Esophagus muscularis mucosa (tissue), 4 donors: ENCODE data around the gene ZNF777. TPM values are rescaled to one million over a fixed set of nuclear protein-coding genes. Genes with fewer than 3 reads are reported as not detected.
A peak's percentile ranks its signal among the peaks of the same experiment; 100 is the strongest.

Experiments used
- DNase-seq: peaks from one replicate; pipeline ENCODE4 v3.0.0-alpha.2; 2017; ENCODE audit errors: extremely low spot score
- H3K27ac ChIP-seq, 4 donors: fragments of 200-600 bp; sonication (generic); replicated peaks in 1 of 4; 1 replicate in 3 of 4; 2 replicates in 1 of 4; pipeline ENCODE4 v1.5.1; 2016 to 2019; ENCODE audit warnings: mild to moderate bottlenecking in 1 of 4
- H3K27me3 ChIP-seq, 4 donors: fragments of 200-600 bp; sonication (generic); one replicate each; pipeline versions ENCODE4 v1.5.1 to v1.6.0; 2016 to 2019
- H3K36me3 ChIP-seq, 4 donors: fragments of 200-600 bp; sonication (generic); one replicate each; pipeline ENCODE4 v1.5.1; 2016 to 2019
- H3K4me1 ChIP-seq, 4 donors: fragments of 200-600 bp; sonication (generic); one replicate each; pipeline ENCODE4 v1.5.1; 2016 to 2019
- H3K4me3 ChIP-seq, 4 donors: fragments of 200-600 bp; sonication (generic); 1 replicate in 2 of 4; 2 replicates in 2 of 4; pipeline ENCODE4 v1.5.1; 2016 to 2019; ENCODE audit warnings: mild to moderate bottlenecking in 4 of 4, moderate library complexity in 1 of 4
- H3K9me3 ChIP-seq, 4 donors: fragments of 200-600 bp; sonication (generic); 1 replicate in 3 of 4; 2 replicates in 1 of 4; pipeline ENCODE4 v1.5.1; 2016 to 2019
- CTCF ChIP-seq, 3 experiments: fragments of 200-600 bp in 2 of 3; fragments of 450-650 bp in 1 of 3; sonication (generic) in 2 of 3; IDR thresholded peaks; one replicate each; pipeline ENCODE4 v1.5.1; 2017 to 2019; ENCODE audit warnings: antibody characterized with exemption in 3 of 3, mild to moderate bottlenecking in 2 of 3, moderate library complexity in 1 of 3
- EP300 ChIP-seq: sonication (generic); formaldehyde crosslinking; IDR thresholded peaks from one replicate; pipeline ENCODE4 v1.6.1; 2017; ENCODE audit warnings: antibody characterized with exemption
- POLR2A ChIP-seq: fragments of 450-650 bp; IDR thresholded peaks from one replicate; pipeline ENCODE4 v1.6.1; 2017; ENCODE audit warnings: antibody characterized with exemption, moderate library complexity, mild to moderate bottlenecking, low read depth
- POLR2AphosphoS5 ChIP-seq, 2 donors: sonication (generic); formaldehyde crosslinking; IDR thresholded peaks; one replicate each; pipeline ENCODE4 v1.6.1; 2017; ENCODE audit warnings: antibody characterized with exemption in 2 of 2
- WGBS: methylation state at CpG from one replicate; pipeline ENCODE4 v1.1.5; 2018; 5-methylcytosine and 5-hydroxymethylcytosine counted together
- intact Hi-C: fragments of 100-400 bp; cut with DNase I; formaldehyde crosslinking; loops from one replicate; pipeline ENCODE4 v1.15.1; 2023
- total RNA-seq, 4 donors: library from RNA; depleted of rRNA; stranded (reverse); fragments of >200 nt; gene quantifications; one replicate each; pipeline versions ENCODE4 v1.1.0 to v1.2.1, GENCODE V29; 2016

Gene ZNF777
- total RNA-seq, 4 donors from 2014 or later: 6.6 to 17.4 (median 13.7) TPM

DNA sequence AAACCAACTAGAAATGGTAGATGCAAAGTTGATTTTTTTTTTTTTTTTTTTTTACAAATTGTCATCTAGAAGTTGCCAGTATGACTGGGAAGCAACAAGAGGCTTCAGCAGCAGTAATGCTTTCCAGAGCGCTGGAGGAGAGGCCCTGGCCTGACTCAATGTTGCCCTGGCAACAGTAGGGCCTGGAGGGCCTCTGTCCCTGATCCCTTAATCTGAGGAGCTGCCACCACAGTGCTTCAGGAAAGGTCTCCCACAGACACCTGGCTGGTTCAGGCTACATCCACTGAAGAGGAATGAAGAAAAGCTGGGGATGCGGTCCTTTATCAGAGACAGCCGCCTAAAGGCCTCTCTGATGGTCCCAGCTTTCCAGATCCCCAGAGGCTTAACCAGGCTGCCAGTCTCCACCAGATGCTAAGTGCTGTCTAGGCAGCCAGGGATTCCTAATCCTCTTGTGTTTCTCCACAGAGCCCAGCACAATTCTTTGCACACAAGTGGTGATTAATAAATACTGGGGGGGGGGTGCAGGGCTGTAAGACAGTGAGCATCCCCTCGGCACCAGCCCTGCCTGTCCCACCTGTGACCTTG lies 33.7 kb downstream of the ZNF777 start:
- H3K27ac ChIP-seq: no peak overlapping the region
- no peaks in the 10 kb centered on the region for H3K9me3 ChIP-seq
- H3K36me3 ChIP-seq: peaks cover 7 to 27% (median 17%) of the 10 kb centered on the region in 4 donors
- TF ChIP-seq POLR2A (no peak), EP300 (no peak), CTCF (IDR thresholded peaks at IDR 0.05) (no peak), POLR2AphosphoS5 (IDR thresholded peaks at IDR 0.05) (no peak)
- no peak overlapping the region for H3K4me3 ChIP-seq
- WGBS: 86% methylated on average over 4 of the region's 4 CpGs
- intact Hi-C loops: loop anchor here (10.0 kb wide), 1 partner anchor 142 kb away; no protein-coding TSS in a partner anchor
- peaks cover 0 to 5% (median 2%) of the 10 kb centered on the region in 4 donors for H3K27me3 ChIP-seq
- no peak for DNase-seq
- peaks cover 9 to 18% (median 14%) of the 10 kb centered on the region in 4 donors for H3K4me1 ChIP-seq

GRCh38 chr7:149423449-149424110 lies 37.3 kb downstream of the ZNF777 start:
- WGBS: 33% methylated on average over 22 of the region's 24 CpGs
- H3K9me3 ChIP-seq: no peaks in the 10 kb centered on the region
- DNase-seq: peak; percentile 72
- H3K4me3 ChIP-seq: peak overlapping the region; percentile 52 to 57 (median 56)
- intact Hi-C loops: loop anchor here (5.0 to 10.0 kb wide), 3 partner anchors 34 to 139 kb away; partner anchors contain the start of gene ZNF746
- H3K4me1 ChIP-seq: peaks cover 12 to 19% (median 16%) of the 10 kb centered on the region in 4 donors
- no peak overlapping the region for H3K27ac ChIP-seq
- H3K27me3 ChIP-seq: peaks cover 0 to 5% (median 2%) of the 10 kb centered on the region in 4 donors
- H3K36me3 ChIP-seq: peaks cover 0 to 4% (median 0%) of the 10 kb centered on the region in 4 donors
- TF ChIP-seq POLR2A (no peak), CTCF (IDR thresholded peaks at IDR 0.05) (no peak), EP300 (no peak)

DNA sequence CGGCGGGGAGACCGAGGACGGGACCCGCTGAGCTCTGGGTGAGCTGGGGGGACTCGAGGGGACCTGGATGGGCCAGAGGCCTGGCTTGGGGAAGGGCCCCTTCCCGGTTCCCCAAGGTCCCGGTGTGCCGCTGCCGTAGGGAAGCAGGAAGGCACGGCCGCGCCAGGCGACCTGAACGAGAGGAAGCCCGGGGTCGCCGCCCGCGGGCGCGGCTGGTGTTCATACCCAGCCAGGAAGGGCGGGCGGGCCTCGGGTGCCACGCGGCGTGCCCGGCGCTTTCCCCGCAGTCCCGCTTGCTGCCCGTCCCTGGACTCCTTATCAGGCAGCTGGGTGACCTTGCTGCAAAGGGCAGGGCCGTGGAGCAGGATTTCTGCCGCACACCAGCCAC lies 38.0 kb downstream of the ZNF777 start:
- Histone ChIP-seq H3K4me3 (peak overlapping the region; percentile 52 to 57 (median 56)), H3K36me3 (peaks cover 0 to 4% (median 0%) of the 10 kb centered on the region in 4 donors), H3K9me3 (no peaks in the 10 kb centered on the region), H3K27ac (peak overlapping the region in 2 of 4 donors; percentile 26 to 29), H3K27me3 (peaks cover 0 to 5% (median 2%) of the 10 kb centered on the region in 4 donors), H3K4me1 (peaks cover 12 to 19% (median 16%) of the 10 kb centered on the region in 4 donors)
- TF ChIP-seq EP300 (no peak), POLR2A (no peak), CTCF (IDR thresholded peaks at IDR 0.05) (no peak), POLR2AphosphoS5 (IDR thresholded peaks at IDR 0.05) (no peak)
- 23% methylated on average over 25 of the region's 35 CpGs for WGBS
- intact Hi-C loops: loop anchor here (5.0 to 10.0 kb wide), 3 partner anchors 34 to 138 kb away; partner anchors contain the start of gene ZNF746
- DNase-seq: peak; percentile 88

GRCh38 chr7:149422162-149422913 lies 38.5 kb downstream of the ZNF777 start:
- peaks cover 0 to 4% (median 0%) of the 10 kb centered on the region in 4 donors for H3K36me3 ChIP-seq
- 5% methylated on average over 30 of the region's 68 CpGs for WGBS
- intact Hi-C loops: loop anchor here (5.0 to 10.0 kb wide), 3 partner anchors 35 to 138 kb away; partner anchors contain the start of gene ZNF746
- H3K27ac ChIP-seq: peak overlapping the region in 2 of 4 donors; percentile 26 to 29
- TF ChIP-seq POLR2A (no peak), POLR2AphosphoS5 (IDR thresholded peaks at IDR 0.05) (no peak), CTCF (IDR thresholded peaks at IDR 0.05) (peak; percentile 45 to 67 (median 65))
- H3K9me3 ChIP-seq: no peaks in the 10 kb centered on the region
- H3K4me1 ChIP-seq: peaks cover 12 to 19% (median 16%) of the 10 kb centered on the region in 4 donors
- peak; percentile 89 for DNase-seq
- peak overlapping the region; percentile 52 to 57 (median 56) for H3K4me3 ChIP-seq
- peaks cover 0 to 5% (median 2%) of the 10 kb centered on the region in 4 donors for H3K27me3 ChIP-seq
